Nephron progenitor cell (in vitro differentiated cells): ENCODE measurements around the gene CDC73.
"Not testable (repeated sequence)": the region's sequence is repeated elsewhere in the genome, so short reads cannot be mapped to it uniquely, and the experiment has no call there.

ENCODE experiments used
- DNase-seq: peaks from one replicate; pipeline ENCODE4 v3.0.0; 2021
- H3K27ac Mint-ChIP-seq: 2 replicates; pipeline ENCODE4 v1.8.0; 2021; ENCODE audit warnings: mild to moderate bottlenecking, moderate library complexity, mixed read lengths
- H3K27me3 Mint-ChIP-seq: 2 replicates; pipeline ENCODE4 v1.8.0; 2021; ENCODE audit warnings: mild to moderate bottlenecking, low read depth, mixed read lengths; ENCODE audit not compliant: poor library complexity
- H3K36me3 Mint-ChIP-seq: 2 replicates; pipeline ENCODE4 v1.8.0; 2021; ENCODE audit warnings: low read depth, mixed read lengths
- H3K4me1 Mint-ChIP-seq: 2 replicates; pipeline ENCODE4 v1.8.0; 2021; ENCODE audit warnings: mixed read lengths
- H3K4me3 Mint-ChIP-seq: 2 replicates; pipeline ENCODE4 v1.8.0; 2021; ENCODE audit warnings: mild to moderate bottlenecking, moderate library complexity, mixed read lengths
- H3K9me3 Mint-ChIP-seq: 2 replicates; pipeline ENCODE4 v1.8.0; 2021; ENCODE audit warnings: mild to moderate bottlenecking, moderate library complexity, mixed read lengths
- TF ChIP-seq, protein P1 (sequence below): fragments of 200-600 bp; sonication (generic); IDR thresholded peaks from 2 replicates; pipeline ENCODE4 v1.5.0; 2021; ENCODE audit warnings: antibody characterized with exemption

The CDC73 gene

GRCh38 chr1:193185211-193185610 is 63.4 kb downstream of the CDC73 start:
- peak overlapping the region; percentile 43 for H3K27ac Mint-ChIP-seq
- H3K36me3 Mint-ChIP-seq, result peaks cover 8% of the 10 kb centered on the region
- peaks cover 37% of the 10 kb centered on the region for H3K4me1 Mint-ChIP-seq
- peaks cover 2% of the 10 kb centered on the region for H3K9me3 Mint-ChIP-seq
- H3K27me3 Mint-ChIP-seq, result no peaks in the 10 kb centered on the region
- no peak for DNase-seq
- TF ChIP-seq, protein P1, sequence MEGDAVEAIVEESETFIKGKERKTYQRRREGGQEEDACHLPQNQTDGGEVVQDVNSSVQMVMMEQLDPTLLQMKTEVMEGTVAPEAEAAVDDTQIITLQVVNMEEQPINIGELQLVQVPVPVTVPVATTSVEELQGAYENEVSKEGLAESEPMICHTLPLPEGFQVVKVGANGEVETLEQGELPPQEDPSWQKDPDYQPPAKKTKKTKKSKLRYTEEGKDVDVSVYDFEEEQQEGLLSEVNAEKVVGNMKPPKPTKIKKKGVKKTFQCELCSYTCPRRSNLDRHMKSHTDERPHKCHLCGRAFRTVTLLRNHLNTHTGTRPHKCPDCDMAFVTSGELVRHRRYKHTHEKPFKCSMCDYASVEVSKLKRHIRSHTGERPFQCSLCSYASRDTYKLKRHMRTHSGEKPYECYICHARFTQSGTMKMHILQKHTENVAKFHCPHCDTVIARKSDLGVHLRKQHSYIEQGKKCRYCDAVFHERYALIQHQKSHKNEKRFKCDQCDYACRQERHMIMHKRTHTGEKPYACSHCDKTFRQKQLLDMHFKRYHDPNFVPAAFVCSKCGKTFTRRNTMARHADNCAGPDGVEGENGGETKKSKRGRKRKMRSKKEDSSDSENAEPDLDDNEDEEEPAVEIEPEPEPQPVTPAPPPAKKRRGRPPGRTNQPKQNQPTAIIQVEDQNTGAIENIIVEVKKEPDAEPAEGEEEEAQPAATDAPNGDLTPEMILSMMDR, result no peak
- peak overlapping the region; percentile 39 for H3K4me3 Mint-ChIP-seq

DNA sequence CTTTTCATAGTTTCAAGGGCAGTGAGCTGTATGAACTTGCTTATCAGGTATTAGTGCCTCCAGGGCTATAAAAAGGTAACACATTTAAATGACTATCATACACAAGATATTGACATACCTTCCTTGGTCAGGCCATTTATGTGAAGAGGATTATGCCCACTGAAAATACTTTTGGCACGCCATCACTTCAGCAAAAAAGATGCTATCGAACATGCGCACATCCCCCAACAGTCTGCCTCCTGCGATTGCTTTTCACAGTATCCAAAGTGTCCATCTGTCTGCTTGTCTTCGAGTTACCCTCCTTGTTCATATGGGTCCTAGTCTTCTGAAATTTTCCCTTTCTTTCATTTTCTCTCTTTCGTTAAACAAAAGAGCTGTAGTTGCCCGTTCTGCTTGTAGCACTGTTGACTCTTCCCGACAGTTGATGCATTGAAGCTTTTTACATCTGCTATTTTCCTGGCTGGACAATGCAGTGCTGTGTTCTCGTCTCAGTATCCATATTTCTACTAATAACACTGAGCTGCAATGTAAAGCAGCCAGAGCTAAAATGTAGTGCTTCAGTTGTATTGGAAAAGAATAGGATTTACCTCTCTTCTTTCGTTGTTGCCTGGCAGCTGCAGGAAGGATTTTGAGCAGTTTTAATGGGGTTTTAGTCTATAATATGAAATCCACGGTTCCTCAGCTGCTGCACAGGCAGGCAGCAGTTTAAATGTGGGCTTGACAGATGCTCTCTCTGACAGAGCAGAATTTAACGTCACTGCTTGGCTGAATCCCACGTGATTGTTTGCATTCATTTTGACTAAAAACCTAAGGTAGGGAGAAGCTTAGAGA is 64.3 kb downstream of the CDC73 start, which contains the start of gene B3GALT2:
Gene B3GALT2 (minus strand): TSS at position 713 of the 831 bp plus-strand sequence. CDS start 5,051 bp downstream, outside the sequence.
- Mint-ChIP-seq H3K4me1 (peaks cover 29% of the 10 kb centered on the region), H3K27me3 (no peaks in the 10 kb centered on the region), H3K27ac (peak within 1 kb of the TSS; percentile 79)

GRCh38 chr1:193187114-193187513 is 65.3 kb downstream of the CDC73 start:
- Mint-ChIP-seq H3K4me1 (peaks cover 22% of the 10 kb centered on the region), H3K4me3 (no peak overlapping the region), H3K27me3 (no peaks in the 10 kb centered on the region), H3K27ac (no peak overlapping the region), H3K9me3 (peaks cover 15% of the 10 kb centered on the region), H3K36me3 (peaks cover 27% of the 10 kb centered on the region)
- DNase-seq, result no peak
- TF ChIP-seq, protein P1, result no peak

More for the DNA sequence above, 64.3 kb downstream of the CDC73 start, which contains the start of gene B3GALT2:
- no peak for DNase-seq
- peaks cover 17% of the 10 kb centered on the region for H3K36me3 Mint-ChIP-seq
- TF ChIP-seq, protein P1, result no peak
- H3K9me3 Mint-ChIP-seq, result peaks cover 8% of the 10 kb centered on the region
- peak within 1 kb of the TSS; percentile 39 for H3K4me3 Mint-ChIP-seq

DNA sequence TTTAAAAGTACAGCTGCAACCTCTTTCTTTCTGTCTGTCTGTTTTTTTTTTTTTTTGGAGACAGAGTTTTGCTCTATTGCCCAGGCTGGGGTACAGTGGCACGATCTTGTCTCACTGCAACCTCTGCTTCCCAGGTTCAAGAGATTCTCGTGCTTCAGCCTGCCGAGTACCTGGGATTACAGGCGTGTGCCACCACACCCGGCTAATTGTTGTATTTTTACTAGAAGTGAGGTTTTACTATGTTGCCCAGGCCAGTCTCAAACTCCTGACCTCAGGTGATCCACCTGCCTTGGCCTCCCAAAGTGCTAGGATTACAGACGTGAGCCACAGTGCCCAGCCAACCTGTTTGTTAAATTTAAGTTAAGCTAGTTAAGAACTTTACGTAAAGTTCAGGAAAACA is 67.1 kb downstream of the CDC73 start:
- Mint-ChIP-seq H3K36me3 (peaks cover 45% of the 10 kb centered on the region), H3K9me3 (peaks cover 33% of the 10 kb centered on the region), H3K4me1 (peaks cover 22% of the 10 kb centered on the region)
- H3K4me3 Mint-ChIP-seq, DNase-seq, H3K27me3 Mint-ChIP-seq, H3K27ac Mint-ChIP-seq: not testable (repeated sequence)

- no peaks in the 10 kb centered on the region for H3K27me3 Mint-ChIP-seq
- H3K4me1 Mint-ChIP-seq, result peaks cover 22% of the 10 kb centered on the region
- H3K36me3 Mint-ChIP-seq, result peaks cover 51% of the 10 kb centered on the region
- H3K9me3 Mint-ChIP-seq, result peaks cover 37% of the 10 kb centered on the region
- H3K4me3 Mint-ChIP-seq, result no peak overlapping the region
- TF ChIP-seq, protein P1, result no peak
- no peak for DNase-seq
- no peak overlapping the region for H3K27ac Mint-ChIP-seq
These were observed 67.7 kb downstream of the CDC73 start for GRCh38 chr1:193189442-193190095.

- TF ChIP-seq, protein P1, result no peak
- peaks cover 20% of the 10 kb centered on the region for H3K4me1 Mint-ChIP-seq
- no peaks in the 10 kb centered on the region for H3K27me3 Mint-ChIP-seq
- H3K9me3 Mint-ChIP-seq, result peaks cover 37% of the 10 kb centered on the region
- H3K36me3 Mint-ChIP-seq, result peaks cover 58% of the 10 kb centered on the region
- no peak overlapping the region for H3K4me3 Mint-ChIP-seq
- H3K27ac Mint-ChIP-seq, result peak overlapping the region; percentile 67
- no peak for DNase-seq
These were observed 68.4 kb downstream of the CDC73 start for GRCh38 chr1:193190096-193190744.
